NCI-H526 (cell line): ENCODE measurements around the gene LENG9.
"Not testable (repeated sequence)": the region's sequence is repeated elsewhere in the genome, so short reads cannot be mapped to it uniquely, and the experiment has no call there.

ENCODE experiments used
- DNase-seq, 2 experiments: peaks; one replicate each; lab custom pipeline; 2025; lab: John Stamatoyannopoulos, UW

Gene LENG9

GRCh38 chr19:54463531-54464043 lies at the start of gene LENG9:
LENG9 (minus strand) TSS chr19:54463778; CDS start chr19:54463526, 252 bp downstream.
- DNase-seq = peak; percentile 100

GRCh38 chr19:54509200-54509940 lies 45.8 kb upstream of the LENG9 start:
- not testable (repeated sequence) for DNase-seq

GRCh38 chr19:54508487-54508886 lies 44.9 kb upstream of the LENG9 start:
- not testable (repeated sequence) for DNase-seq

GRCh38 chr19:54507824-54508223 lies 44.2 kb upstream of the LENG9 start:
- no peak for DNase-seq

GRCh38 chr19:54507038-54507717 lies 43.6 kb upstream of the LENG9 start:
- not testable (repeated sequence) for DNase-seq

- no peak for DNase-seq
Observed at GRCh38 chr19:54506079-54506478, 42.5 kb upstream of the LENG9 start.

- DNase-seq = not testable (repeated sequence)
Observed at GRCh38 chr19:54505542-54505941, 42.0 kb upstream of the LENG9 start.

- no peak for DNase-seq
Observed at GRCh38 chr19:54502518-54503048, 39.0 kb upstream of the LENG9 start, which contains the start of gene LAIR2. LAIR2 (plus strand) TSS chr19:54502831; CDS start chr19:54502919, 88 bp downstream.

- DNase-seq = not testable (repeated sequence)
Observed at GRCh38 chr19:54498451-54498772, 34.8 kb upstream of the LENG9 start.

- DNase-seq = not testable (repeated sequence)
Observed at GRCh38 chr19:54497747-54498450, 34.3 kb upstream of the LENG9 start.

GRCh38 chr19:54495284-54495683 lies 31.7 kb upstream of the LENG9 start:
- not testable (repeated sequence) for DNase-seq

GRCh38 chr19:54493967-54494585 lies 30.5 kb upstream of the LENG9 start:
- DNase-seq = no peak

- DNase-seq = not testable (repeated sequence)
Observed at GRCh38 chr19:54493056-54493455, 29.5 kb upstream of the LENG9 start.

- no peak for DNase-seq
Observed at GRCh38 chr19:54492568-54492967, 29.0 kb upstream of the LENG9 start.

- DNase-seq = no peak
Observed at GRCh38 chr19:54489766-54490165, 26.2 kb upstream of the LENG9 start.

- no peak for DNase-seq
Observed at GRCh38 chr19:54489341-54489740, 25.8 kb upstream of the LENG9 start.

- no peak for DNase-seq
Observed at GRCh38 chr19:54485851-54486250, 22.3 kb upstream of the LENG9 start.

GRCh38 chr19:54484451-54484850 lies 20.9 kb upstream of the LENG9 start:
- DNase-seq = no peak

- DNase-seq = no peak
Observed at GRCh38 chr19:54482889-54483288, 19.3 kb upstream of the LENG9 start.

GRCh38 chr19:54481326-54481930 lies 17.9 kb upstream of the LENG9 start:
- DNase-seq = peak; percentile 85 to 92

GRCh38 chr19:54480051-54480450 lies 16.5 kb upstream of the LENG9 start:
- DNase-seq = no peak
